H1 (cell line): ENCODE results near the gene IZUMO4. TPM values are rescaled to one million over a fixed set of nuclear protein-coding genes. Genes with fewer than 3 reads are reported as not detected.

Source experiments
- ASH2L ChIP-seq: fragments of 200-600, 300-600 bp; sonication (generic); IDR thresholded peaks from one replicate; pipeline ENCODE4 v1.7.1; 2017; ENCODE audit warnings: low read length
- CHD2 ChIP-seq: IDR thresholded peaks from 2 replicates; pipeline ENCODE4 v1.6.1; 2012; ENCODE audit warnings: low read length, improper control_type of control experiment
- EP300 ChIP-seq, 2 experiments: IDR thresholded peaks; 1 replicate in 1 of 2; 2 replicates in 1 of 2; pipeline ENCODE4 v1.6.1; 2011 to 2012; ENCODE audit warnings: low read depth in 2 of 2, low read length in 2 of 2, mild to moderate bottlenecking in 2 of 2, borderline replicate concordance in 1 of 2, inconsistent platforms in 1 of 2, moderate library complexity in 1 of 2
- KDM1A ChIP-seq: fragments of 200-600, 300-600 bp; sonication (generic); IDR thresholded peaks from 2 replicates; pipeline ENCODE4 v1.7.1; 2016; ENCODE audit warnings: mild to moderate bottlenecking, low read length, borderline replicate concordance
- KDM4A ChIP-seq: IDR thresholded peaks from one replicate; pipeline ENCODE4 v1.7.1; 2012; ENCODE audit warnings: low read depth, mild to moderate bottlenecking, moderate library complexity, low read length, inconsistent platforms; ENCODE audit not compliant: severe bottlenecking
- POLR2A ChIP-seq, 2 experiments: IDR thresholded peaks; 1 replicate in 1 of 2; 2 replicates in 1 of 2; pipeline ENCODE4 v1.6.1; 2011; ENCODE audit warnings: low read depth in 2 of 2, low read length in 2 of 2, mild to moderate bottlenecking in 2 of 2; ENCODE audit errors: control extremely low read depth in 1 of 2
- SIRT6 ChIP-seq: IDR thresholded peaks from one replicate; pipeline ENCODE4 v1.7.1; 2012; ENCODE audit warnings: low read length, inconsistent platforms
- SP4 ChIP-seq: IDR thresholded peaks from 2 replicates; pipeline ENCODE4 v1.6.1; 2012; ENCODE audit warnings: low read length, inconsistent platforms
- TAF7 ChIP-seq: optimal IDR thresholded peaks from 2 replicates; pipeline ENCODE3; 2011; ENCODE audit warnings: low read depth, mild to moderate bottlenecking, inconsistent platforms, low read length, moderate library complexity, borderline replicate concordance
- YY1 ChIP-seq: IDR thresholded peaks from 2 replicates; pipeline ENCODE4 v1.6.1; 2011; ENCODE audit warnings: low read depth, mild to moderate bottlenecking, low read length
- polyA plus RNA-seq, 7 experiments: library from polyadenylated mRNA; depleted of rRNA in 3 of 7; stranded (reverse) in 5 of 7; unstranded in 2 of 7; fragments of >200 nt in 5 of 7; fragments of 200-250 nt in 2 of 7; gene quantifications; 1 replicate in 5 of 7; 2 replicates in 1 of 7; 4 replicates in 1 of 7; pipeline versions ENCODE4 v1.2.1 to v1.2.3, GENCODE V29; 2011 to 2013; ENCODE audit warnings: missing spikeins in 2 of 7, mixed read lengths in 2 of 7
- total RNA-seq: library from RNA; stranded (reverse); fragmentation: NEBNext Ultra II Directional; extraction: Animal tissue kit (Norgen Biotek cat#: 25700); gene quantifications from 2 replicates; pipeline ENCODE4 v1.2.1, GENCODE V29; 2021

IZUMO4 gene
- total and polyA plus RNA-seq, 2 of the 8 experiments (the other 6 are each of a cell fraction or from before 2014, with no cell fraction given), result 1.8 to 1.9 TPM

DNA sequence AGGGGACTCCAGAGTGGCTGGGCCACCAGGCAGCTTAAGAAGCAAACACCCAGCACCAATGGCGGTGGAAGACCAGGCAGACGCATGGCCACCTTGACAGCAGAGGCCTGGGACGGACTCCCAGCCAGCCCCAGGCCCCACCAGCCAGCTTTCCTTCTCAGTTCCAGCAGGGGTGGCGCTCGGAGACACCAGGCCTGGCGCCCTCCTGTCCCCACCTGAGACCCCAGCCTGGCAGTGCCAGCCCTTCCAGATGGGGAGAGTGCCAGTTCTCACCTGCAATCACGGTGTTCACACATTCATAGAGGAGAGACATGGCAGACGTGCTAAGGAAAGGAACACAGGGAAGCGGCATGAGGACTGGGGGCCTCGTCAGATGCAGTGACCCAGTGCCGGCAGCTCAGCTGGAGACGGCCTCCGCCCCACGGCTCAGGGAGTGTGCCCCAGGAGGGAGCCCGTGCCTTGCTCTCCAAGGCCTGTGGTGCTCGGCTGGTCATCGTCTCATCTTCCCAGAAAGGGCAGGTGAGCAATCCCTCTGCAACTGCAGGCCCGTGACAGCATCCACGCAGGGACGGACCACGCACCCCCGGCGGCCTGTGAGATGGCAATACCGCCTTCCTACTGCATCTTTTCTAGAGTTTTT is 30.3 kb downstream of the IZUMO4 start (continued):
- TF ChIP-seq KDM4A (no peak), SP4 (no peak), CHD2 (no peak), KDM1A (no peak), TAF7 (no peak), YY1 (no peak), ASH2L (no peak), EP300 (IDR thresholded peaks at IDR 0.05; ENCODE audit: borderline replicate concordance in 1 of 2, low read depth in 2 of 2, low read length in 2 of 2) (no peak), POLR2A (IDR thresholded peaks at IDR 0.05; ENCODE audit: control extremely low read depth in 1 of 2, low read depth in 2 of 2, low read length in 2 of 2) (no peak), SIRT6 (no peak)
